ENCODE results near the gene DPYSL3.

Gene DPYSL3

GRCh38 chr5:147398860-147399259 lies 111.0 kb downstream of the DPYSL3 start:
- DNase-seq (ENCODE audit: low read depth) = no peak
- H3K4me3 ChIP-seq (ENCODE audit: low read depth, low read length) = no peak overlapping the region
- no peak for TF ChIP-seq CTCF (conservative IDR thresholded peaks at IDR 0.05; ENCODE audit: low read depth, low read length)

GRCh38 chr5:147397616-147398015 lies 112.3 kb downstream of the DPYSL3 start:
- peak; percentile 15 for TF ChIP-seq CTCF (conservative IDR thresholded peaks at IDR 0.05; ENCODE audit: low read depth, low read length)
- no peak for DNase-seq (ENCODE audit: low read depth)
- H3K4me3 ChIP-seq (ENCODE audit: low read depth, low read length) = no peak overlapping the region

GRCh38 chr5:147396070-147396823 lies 113.6 kb downstream of the DPYSL3 start:
- no peak overlapping the region for H3K4me3 ChIP-seq (ENCODE audit: low read depth, low read length)
- TF ChIP-seq CTCF (conservative IDR thresholded peaks at IDR 0.05; ENCODE audit: low read depth, low read length) = no peak
- DNase-seq (ENCODE audit: low read depth) = peak; percentile 48

- no peak overlapping the region for H3K4me3 ChIP-seq (ENCODE audit: low read depth, low read length)
- peak; percentile 41 for TF ChIP-seq CTCF (conservative IDR thresholded peaks at IDR 0.05; ENCODE audit: low read depth, low read length)
- DNase-seq (ENCODE audit: low read depth) = no peak
These were observed 115.8 kb downstream of the DPYSL3 start for GRCh38 chr5:147393874-147394672.

GRCh38 chr5:147391781-147392180 lies 118.1 kb downstream of the DPYSL3 start:
- TF ChIP-seq CTCF (conservative IDR thresholded peaks at IDR 0.05; ENCODE audit: low read depth, low read length) = peak; percentile 84
- DNase-seq (ENCODE audit: low read depth) = peak; percentile 90
- no peak overlapping the region for H3K4me3 ChIP-seq (ENCODE audit: low read depth, low read length)

GRCh38 chr5:147390654-147391225 lies 119.1 kb downstream of the DPYSL3 start:
- DNase-seq (ENCODE audit: low read depth) = no peak
- TF ChIP-seq CTCF (conservative IDR thresholded peaks at IDR 0.05; ENCODE audit: low read depth, low read length) = no peak
- no peak overlapping the region for H3K4me3 ChIP-seq (ENCODE audit: low read depth, low read length)

Data from choroid plexus epithelial cell (primary cell).